ENCODE measurements around the gene SECTM1.

Gene SECTM1

GRCh38 chr17:82345151-82345976 lies 11.8 kb upstream of the SECTM1 start:
- TF ChIP-seq POLR2AphosphoS5 (IDR thresholded peaks at IDR 0.05; ENCODE audit: low read depth, low read length) (no peak), SIN3A (IDR thresholded peaks at IDR 0.05; ENCODE audit: borderline replicate concordance, insufficient read depth, low read length) (no peak), FOXP2 (optimal IDR thresholded peaks at IDR 0.05; ENCODE audit: borderline replicate concordance, extremely low read depth, extremely low read length, insufficient read depth) (no peak), TAF1 (IDR thresholded peaks at IDR 0.05; ENCODE audit: borderline replicate concordance, insufficient read depth, low read length) (no peak)
- TF ChIP-seq, protein P1, sequence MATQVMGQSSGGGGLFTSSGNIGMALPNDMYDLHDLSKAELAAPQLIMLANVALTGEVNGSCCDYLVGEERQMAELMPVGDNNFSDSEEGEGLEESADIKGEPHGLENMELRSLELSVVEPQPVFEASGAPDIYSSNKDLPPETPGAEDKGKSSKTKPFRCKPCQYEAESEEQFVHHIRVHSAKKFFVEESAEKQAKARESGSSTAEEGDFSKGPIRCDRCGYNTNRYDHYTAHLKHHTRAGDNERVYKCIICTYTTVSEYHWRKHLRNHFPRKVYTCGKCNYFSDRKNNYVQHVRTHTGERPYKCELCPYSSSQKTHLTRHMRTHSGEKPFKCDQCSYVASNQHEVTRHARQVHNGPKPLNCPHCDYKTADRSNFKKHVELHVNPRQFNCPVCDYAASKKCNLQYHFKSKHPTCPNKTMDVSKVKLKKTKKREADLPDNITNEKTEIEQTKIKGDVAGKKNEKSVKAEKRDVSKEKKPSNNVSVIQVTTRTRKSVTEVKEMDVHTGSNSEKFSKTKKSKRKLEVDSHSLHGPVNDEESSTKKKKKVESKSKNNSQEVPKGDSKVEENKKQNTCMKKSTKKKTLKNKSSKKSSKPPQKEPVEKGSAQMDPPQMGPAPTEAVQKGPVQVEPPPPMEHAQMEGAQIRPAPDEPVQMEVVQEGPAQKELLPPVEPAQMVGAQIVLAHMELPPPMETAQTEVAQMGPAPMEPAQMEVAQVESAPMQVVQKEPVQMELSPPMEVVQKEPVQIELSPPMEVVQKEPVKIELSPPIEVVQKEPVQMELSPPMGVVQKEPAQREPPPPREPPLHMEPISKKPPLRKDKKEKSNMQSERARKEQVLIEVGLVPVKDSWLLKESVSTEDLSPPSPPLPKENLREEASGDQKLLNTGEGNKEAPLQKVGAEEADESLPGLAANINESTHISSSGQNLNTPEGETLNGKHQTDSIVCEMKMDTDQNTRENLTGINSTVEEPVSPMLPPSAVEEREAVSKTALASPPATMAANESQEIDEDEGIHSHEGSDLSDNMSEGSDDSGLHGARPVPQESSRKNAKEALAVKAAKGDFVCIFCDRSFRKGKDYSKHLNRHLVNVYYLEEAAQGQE (IDR thresholded peaks at IDR 0.05; ENCODE audit: insufficient read depth in 1 of 2, low read depth in 2 of 2, low read length in 2 of 2): no peak

GRCh38 chr17:82344175-82344907 lies 10.8 kb upstream of the SECTM1 start:
- TF ChIP-seq TAF1 (IDR thresholded peaks at IDR 0.05; ENCODE audit: borderline replicate concordance, insufficient read depth, low read length) (no peak), POLR2AphosphoS5 (IDR thresholded peaks at IDR 0.05; ENCODE audit: low read depth, low read length) (no peak), SIN3A (IDR thresholded peaks at IDR 0.05; ENCODE audit: borderline replicate concordance, insufficient read depth, low read length) (no peak), FOXP2 (optimal IDR thresholded peaks at IDR 0.05; ENCODE audit: borderline replicate concordance, extremely low read depth, extremely low read length, insufficient read depth) (no peak)
- TF ChIP-seq, protein P1 (IDR thresholded peaks at IDR 0.05; ENCODE audit: insufficient read depth in 1 of 2, low read depth in 2 of 2, low read length in 2 of 2): no peak

DNA sequence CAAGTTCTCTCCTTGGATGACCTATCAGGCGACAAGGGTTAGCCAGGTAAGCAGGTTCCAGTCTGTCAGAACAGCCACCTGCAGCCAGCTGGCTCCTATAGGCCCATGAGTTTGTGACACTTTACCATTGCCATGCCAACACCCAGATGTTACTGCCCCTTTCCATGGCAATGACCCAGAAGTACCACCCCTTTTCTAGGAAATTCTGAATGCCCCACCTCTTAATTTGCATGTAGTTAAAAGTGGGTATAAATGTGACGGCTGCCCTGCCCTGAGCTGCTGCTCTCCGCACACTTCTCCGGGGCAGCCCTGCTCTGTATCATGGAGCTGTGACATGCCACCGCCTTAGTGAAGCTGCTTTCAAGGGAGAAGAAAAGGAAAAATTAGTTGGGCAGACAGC lies 10.0 kb upstream of the SECTM1 start:
- TF ChIP-seq FOXP2 (optimal IDR thresholded peaks at IDR 0.05; ENCODE audit: borderline replicate concordance, extremely low read depth, extremely low read length, insufficient read depth): no peak
- no peak for TF ChIP-seq SIN3A (IDR thresholded peaks at IDR 0.05; ENCODE audit: borderline replicate concordance, insufficient read depth, low read length)
- no peak for TF ChIP-seq TAF1 (IDR thresholded peaks at IDR 0.05; ENCODE audit: borderline replicate concordance, insufficient read depth, low read length)
- no peak for TF ChIP-seq POLR2AphosphoS5 (IDR thresholded peaks at IDR 0.05; ENCODE audit: low read depth, low read length)
- TF ChIP-seq, protein P1 (IDR thresholded peaks at IDR 0.05; ENCODE audit: insufficient read depth in 1 of 2, low read depth in 2 of 2, low read length in 2 of 2): no peak

DNA sequence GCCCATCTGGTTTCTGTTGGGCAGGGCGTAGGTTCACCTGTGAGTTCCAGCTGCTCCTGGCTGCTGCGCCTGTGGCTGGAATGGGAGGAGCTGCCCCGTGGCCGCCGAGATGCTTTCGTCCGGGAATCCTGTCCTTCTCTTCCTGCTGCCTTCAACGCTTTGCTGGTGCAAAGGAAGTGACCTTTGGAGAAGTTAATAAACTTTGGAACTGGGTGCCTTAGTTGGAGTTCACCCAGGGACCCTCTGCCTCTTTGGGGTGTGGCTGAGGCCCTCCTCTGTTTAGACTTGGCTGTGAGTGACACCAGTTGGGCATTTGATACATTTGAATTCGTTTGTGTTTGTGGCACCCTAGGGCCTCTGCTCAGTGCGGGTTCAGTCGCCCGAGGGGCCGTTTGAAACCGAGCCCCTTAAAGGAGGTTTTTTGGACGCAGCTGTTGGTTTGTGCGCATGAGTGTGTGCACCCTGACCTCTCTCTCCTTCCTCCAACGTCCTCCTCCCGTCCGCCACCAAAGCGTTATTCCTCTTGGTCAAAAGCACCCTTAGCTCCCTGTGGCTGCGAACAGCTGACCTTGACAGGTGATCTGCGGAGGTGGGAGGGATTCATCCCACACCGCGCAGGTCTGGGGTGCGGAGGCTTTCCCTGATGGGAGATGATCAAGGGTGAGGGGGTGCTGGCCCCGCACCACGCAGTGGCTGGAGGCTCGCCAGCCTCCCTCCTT lies 9.0 kb upstream of the SECTM1 start:
- no peak for TF ChIP-seq FOXP2 (optimal IDR thresholded peaks at IDR 0.05; ENCODE audit: borderline replicate concordance, extremely low read depth, extremely low read length, insufficient read depth)
- TF ChIP-seq TAF1 (IDR thresholded peaks at IDR 0.05; ENCODE audit: borderline replicate concordance, insufficient read depth, low read length): no peak
- no peak for TF ChIP-seq SIN3A (IDR thresholded peaks at IDR 0.05; ENCODE audit: borderline replicate concordance, insufficient read depth, low read length)
- no peak for TF ChIP-seq POLR2AphosphoS5 (IDR thresholded peaks at IDR 0.05; ENCODE audit: low read depth, low read length)
- TF ChIP-seq, protein P1 (IDR thresholded peaks at IDR 0.05; ENCODE audit: insufficient read depth in 1 of 2, low read depth in 2 of 2, low read length in 2 of 2): no peak

All from PFSK-1 (cell line).